Measurements from ENCODE around the gene UMODL1.

DNA sequence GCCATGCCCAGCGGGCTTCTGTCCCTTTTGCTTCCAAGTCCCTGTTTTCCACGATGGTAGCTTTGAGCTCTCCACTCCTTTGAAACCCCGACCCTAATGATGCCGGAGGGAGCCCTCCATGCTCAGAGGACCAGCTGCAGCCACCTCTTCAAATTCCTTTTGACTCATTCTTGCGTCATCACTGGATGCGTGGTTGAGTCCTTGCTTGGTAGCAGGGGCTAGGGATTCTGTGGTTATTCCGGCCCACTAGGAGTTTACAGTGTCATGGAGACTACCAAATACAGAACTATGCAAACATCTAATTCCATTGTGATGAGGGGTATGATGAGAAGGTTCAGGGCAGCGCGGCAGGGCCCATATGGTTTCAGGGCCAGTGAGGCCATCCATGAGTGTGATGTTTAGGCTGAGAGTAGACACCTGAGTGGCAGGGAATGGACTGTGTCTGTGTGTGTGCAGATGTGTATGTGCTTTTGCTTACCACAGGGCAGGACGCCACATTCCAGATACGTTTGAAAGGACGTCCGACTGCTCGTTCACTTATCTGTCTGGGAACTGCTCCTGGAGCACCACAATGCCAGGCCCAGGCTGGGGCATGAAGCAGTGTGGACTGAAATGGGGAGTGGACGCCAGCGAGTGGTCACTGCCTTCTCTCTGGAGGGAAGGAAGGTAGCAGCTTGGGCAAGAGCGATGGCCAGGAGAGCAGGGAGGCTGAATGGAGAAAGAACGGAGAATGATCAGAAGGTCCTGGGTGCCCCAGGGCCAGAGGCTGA, 30.5 kb upstream of the UMODL1 start:
- TF ChIP-seq, protein P1, sequence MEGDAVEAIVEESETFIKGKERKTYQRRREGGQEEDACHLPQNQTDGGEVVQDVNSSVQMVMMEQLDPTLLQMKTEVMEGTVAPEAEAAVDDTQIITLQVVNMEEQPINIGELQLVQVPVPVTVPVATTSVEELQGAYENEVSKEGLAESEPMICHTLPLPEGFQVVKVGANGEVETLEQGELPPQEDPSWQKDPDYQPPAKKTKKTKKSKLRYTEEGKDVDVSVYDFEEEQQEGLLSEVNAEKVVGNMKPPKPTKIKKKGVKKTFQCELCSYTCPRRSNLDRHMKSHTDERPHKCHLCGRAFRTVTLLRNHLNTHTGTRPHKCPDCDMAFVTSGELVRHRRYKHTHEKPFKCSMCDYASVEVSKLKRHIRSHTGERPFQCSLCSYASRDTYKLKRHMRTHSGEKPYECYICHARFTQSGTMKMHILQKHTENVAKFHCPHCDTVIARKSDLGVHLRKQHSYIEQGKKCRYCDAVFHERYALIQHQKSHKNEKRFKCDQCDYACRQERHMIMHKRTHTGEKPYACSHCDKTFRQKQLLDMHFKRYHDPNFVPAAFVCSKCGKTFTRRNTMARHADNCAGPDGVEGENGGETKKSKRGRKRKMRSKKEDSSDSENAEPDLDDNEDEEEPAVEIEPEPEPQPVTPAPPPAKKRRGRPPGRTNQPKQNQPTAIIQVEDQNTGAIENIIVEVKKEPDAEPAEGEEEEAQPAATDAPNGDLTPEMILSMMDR (IDR thresholded peaks at IDR 0.05) = no peak
- TF ChIP-seq EZH2 (IDR thresholded peaks at IDR 0.05) = no peak
